HCT116 (cell line): ENCODE results near the gene ACACB. TPM values are rescaled to one million over a fixed set of nuclear protein-coding genes. Genes with fewer than 3 reads are reported as not detected.

Source experiments
- ATAC-seq: fragments of 200-7000 bp; cut with Tn5 transposase; 2 replicates; pipeline ENCODE4 v1.9.1; 2020; ENCODE audit warnings: mild to moderate bottlenecking, moderate library complexity
- BruUV-seq: library from RNA; stranded (reverse); fragments of 400-500 nt; replicated peaks from 2 replicates; lab custom pipeline; 2021; lab: Mats Ljungman, UMichigan
- CTCF ChIA-PET: fragments of 300-600 bp; sonication (Branson Sonifier 250); formaldehyde crosslinking; loops from one replicate; lab custom pipeline; 2021; ENCODE audit warnings: antibody characterized with exemption; lab: Charles Lee
- POLR2A ChIA-PET: fragments of 300-600, 350-600 bp; sonication (Branson Sonifier 250); formaldehyde crosslinking; loops from one replicate; lab custom pipeline; 2021; ENCODE audit warnings: antibody characterized with exemption; lab: Charles Lee
- RAD21 ChIA-PET, 2 experiments: fragments of 300-600 bp; sonication (Branson Sonifier 250); formaldehyde crosslinking; loops; one replicate each; lab custom pipeline; 2023; ENCODE audit warnings: low total read pairs in 2 of 2; ENCODE audit not compliant: uncharacterized antibody in 2 of 2, unreplicated experiment in 2 of 2, low non-redundant PET in 1 of 2; lab: Charles Lee
- DNase-seq: peaks from one replicate; pipeline ENCODE4 v3.0.0-alpha.2; 2010; ENCODE audit warnings: low read depth, low spot score
- H2AFZ ChIP-seq: fragments of 200-600 bp; shearing (Covaris generic), sonication (generic); 2 replicates; pipeline ENCODE4 v1.6.1; 2017; ENCODE audit warnings: low read depth, mixed run types, mixed read lengths, antibody characterized with exemption, low read length; ENCODE audit not compliant: poor library complexity, severe bottlenecking
- H3K27ac ChIP-seq: 2 replicates; pipeline ENCODE4 v1.5.1; 2012; ENCODE audit warnings: low read depth, low read length
- H3K27me3 ChIP-seq: fragments of 200-600 bp; sonication (generic); 2 replicates; pipeline ENCODE4 v1.6.1; 2016; ENCODE audit warnings: mixed run types, low read length, mixed read lengths; ENCODE audit not compliant: insufficient read depth
- H3K36me3 ChIP-seq, 2 experiments: fragments of 200-500 bp in 1 of 2; fragments of 200-600 bp in 1 of 2; sonication (Bioruptor generic) in 1 of 2; sonication (generic) in 1 of 2; 2 replicates each; pipeline versions ENCODE4 v1.5.1 to v1.6.1; 2014 to 2016; ENCODE audit warnings: low read length in 2 of 2, inconsistent platforms in 1 of 2, mixed read lengths in 1 of 2, mixed run types in 1 of 2; ENCODE audit not compliant: insufficient read depth in 2 of 2, control insufficient read depth in 1 of 2
- H3K4me1 ChIP-seq, 2 experiments: fragments of 200-600 bp in 1 of 2; sonication (generic) in 1 of 2; 2 replicates each; pipeline versions ENCODE4 v1.5.1 to v1.6.1; 2012 to 2017; ENCODE audit warnings: low read length in 2 of 2, inconsistent platforms in 1 of 2, mild to moderate bottlenecking in 1 of 2, mixed read lengths in 1 of 2, mixed run types in 1 of 2, moderate library complexity in 1 of 2; ENCODE audit not compliant: insufficient read depth in 2 of 2, control insufficient read depth in 1 of 2
- H3K4me2 ChIP-seq: fragments of 200-600 bp; sonication (generic); 2 replicates; pipeline ENCODE4 v1.6.1; 2017; ENCODE audit warnings: mixed run types, low read length, mixed read lengths
- H3K4me3 ChIP-seq, 2 experiments: fragments of 200-600 bp in 1 of 2; sonication (generic) in 1 of 2; replicated peaks in 1 of 2; 2 replicates each; pipeline ENCODE4 v1.5.1; 2011 to 2016; ENCODE audit warnings: low read length in 2 of 2, control low read depth in 1 of 2, low read depth in 1 of 2, mild to moderate bottlenecking in 1 of 2, mixed read lengths in 1 of 2, mixed run types in 1 of 2
- H3K79me2 ChIP-seq: fragments of 200-600 bp; sonication (generic); 2 replicates; pipeline ENCODE4 v1.6.1; 2017; ENCODE audit warnings: mild to moderate bottlenecking, mixed run types, low read length, moderate library complexity, mixed read lengths; ENCODE audit not compliant: insufficient read depth
- H3K9ac ChIP-seq: fragments of 200-600 bp; sonication (generic); 2 replicates; pipeline ENCODE4 v1.6.1; 2016; ENCODE audit warnings: low read length, mixed read lengths
- H3K9me2 ChIP-seq: fragments of 200-600 bp; sonication (generic), shearing (Covaris generic); 2 replicates; pipeline ENCODE4 v1.6.1; 2017; ENCODE audit warnings: mixed run types, mild to moderate bottlenecking, moderate library complexity; ENCODE audit not compliant: insufficient read depth
- H3K9me3 ChIP-seq, 2 experiments: fragments of 200-500 bp in 1 of 2; fragments of 200-600 bp in 1 of 2; sonication (Bioruptor generic) in 1 of 2; sonication (generic) in 1 of 2; 2 replicates each; pipeline ENCODE4 v1.6.1; 2014 to 2017; ENCODE audit warnings: low read length in 2 of 2, mixed read lengths in 2 of 2, inconsistent platforms in 1 of 2, low read depth in 1 of 2, mild to moderate bottlenecking in 1 of 2, mixed run types in 1 of 2, moderate library complexity in 1 of 2; ENCODE audit not compliant: control insufficient read depth in 1 of 2, insufficient read depth in 1 of 2
- H4K20me1 ChIP-seq: fragments of 200-600 bp; sonication (generic), shearing (Covaris generic); 2 replicates; pipeline ENCODE4 v1.6.1; 2017; ENCODE audit warnings: mixed run types, mild to moderate bottlenecking, moderate library complexity; ENCODE audit not compliant: insufficient read depth
- ATF3 ChIP-seq: IDR thresholded peaks from 2 replicates; pipeline ENCODE4 v1.6.1; 2012
- CEBPB ChIP-seq: IDR thresholded peaks from 2 replicates; pipeline ENCODE4 v1.6.1; 2012; ENCODE audit warnings: low read depth
- JUND ChIP-seq: IDR thresholded peaks from 2 replicates; pipeline ENCODE4 v1.6.1; 2012
- SP1 ChIP-seq: IDR thresholded peaks from 2 replicates; pipeline ENCODE4 v1.6.1; 2012; ENCODE audit warnings: low read depth
- SRF ChIP-seq: IDR thresholded peaks from 2 replicates; pipeline ENCODE4 v1.6.1; 2012; ENCODE audit warnings: low read depth
- TCF7L2 ChIP-seq: IDR thresholded peaks from 2 replicates; pipeline ENCODE4 v1.7.0; 2011; ENCODE audit warnings: borderline replicate concordance, inconsistent platforms; ENCODE audit not compliant: insufficient read depth, insufficient read length; ENCODE audit errors: extremely low read depth
- YY1 ChIP-seq: IDR thresholded peaks from 2 replicates; pipeline ENCODE4 v1.6.1; 2011; ENCODE audit warnings: low read length, low read depth, moderate library complexity, mild to moderate bottlenecking; ENCODE audit not compliant: insufficient replicate concordance; ENCODE audit errors: extremely low read depth
- ZBTB33 ChIP-seq: IDR thresholded peaks from 2 replicates; pipeline ENCODE4 v1.6.1; 2011; ENCODE audit warnings: mild to moderate bottlenecking, low read length, moderate library complexity; ENCODE audit not compliant: insufficient replicate concordance; ENCODE audit errors: extremely low read depth
- ZFX ChIP-seq: fragments of 450-650 bp; IDR thresholded peaks from 2 replicates; pipeline ENCODE4 v1.6.1; 2017
- intact Hi-C: fragments of 100-400 bp; cut with micrococcal nuclease; formaldehyde crosslinking; loops from 2 replicates; pipeline ENCODE4 v1.10.0; 2022
- total RNA-seq: library from RNA; stranded (reverse); gene quantifications from one replicate; pipeline ENCODE4 v1.2.1, GENCODE V29; 2021; ENCODE audit not compliant: unreplicated experiment
- TF ChIP-seq, protein P1 (sequence below): IDR thresholded peaks from 2 replicates; pipeline ENCODE4 v1.6.1; 2012; ENCODE audit warnings: low read depth

Gene ACACB
- total RNA-seq, 1 experiment from 2014 or later, result 11.1 TPM

DNA sequence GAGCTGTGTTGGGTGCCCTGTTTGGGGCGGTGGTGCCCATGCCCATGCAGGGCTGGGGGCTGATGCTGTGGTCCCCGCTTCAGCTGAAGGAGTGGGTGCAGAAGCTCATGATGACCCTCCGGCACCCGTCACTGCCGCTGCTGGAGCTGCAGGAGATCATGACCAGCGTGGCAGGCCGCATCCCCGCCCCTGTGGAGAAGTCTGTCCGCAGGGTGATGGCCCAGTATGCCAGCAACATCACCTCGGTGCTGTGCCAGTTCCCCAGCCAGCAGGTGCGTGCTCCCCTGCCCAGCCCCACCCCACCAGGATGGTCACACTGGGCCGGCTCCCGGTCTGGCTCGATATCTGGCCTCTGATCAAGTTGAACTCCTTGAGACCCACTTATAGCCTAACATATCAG is 92.7 kb downstream of the ACACB start:
- RAD21 ChIA-PET, result no interaction called here
- H3K79me2 ChIP-seq, result no peaks in the 10 kb centered on the region

More for the DNA sequence above, 92.7 kb downstream of the ACACB start:
- no peak overlapping the region for H3K27ac ChIP-seq
- no peaks in the 10 kb centered on the region for H3K36me3 ChIP-seq
- no peaks in the 10 kb centered on the region for H3K4me1 ChIP-seq
- H4K20me1 ChIP-seq, result no peaks in the 10 kb centered on the region
- intact Hi-C loops, result no loop called here
- CTCF ChIA-PET, result no interaction called here
- H3K4me3 ChIP-seq, result no peak overlapping the region
- BruUV-seq, result no TSS peak
- POLR2A ChIA-PET, result no interaction called here
- H3K9me2 ChIP-seq, result no peaks in the 10 kb centered on the region
- DNase-seq (no peak), ATAC-seq (no peak)
- no peak overlapping the region for H3K9ac ChIP-seq
- no peak overlapping the region for H3K4me2 ChIP-seq
- no peaks in the 10 kb centered on the region for H3K27me3 ChIP-seq
- H2AFZ ChIP-seq, result no peak overlapping the region
- H3K9me3 ChIP-seq, result no peaks in the 10 kb centered on the region
- TF ChIP-seq TCF7L2 (no peak), ZFX (no peak), YY1 (no peak), ZBTB33 (no peak), CEBPB (no peak), JUND (no peak), ATF3 (no peak), SRF (no peak), SP1 (no peak)
- TF ChIP-seq, protein P1, sequence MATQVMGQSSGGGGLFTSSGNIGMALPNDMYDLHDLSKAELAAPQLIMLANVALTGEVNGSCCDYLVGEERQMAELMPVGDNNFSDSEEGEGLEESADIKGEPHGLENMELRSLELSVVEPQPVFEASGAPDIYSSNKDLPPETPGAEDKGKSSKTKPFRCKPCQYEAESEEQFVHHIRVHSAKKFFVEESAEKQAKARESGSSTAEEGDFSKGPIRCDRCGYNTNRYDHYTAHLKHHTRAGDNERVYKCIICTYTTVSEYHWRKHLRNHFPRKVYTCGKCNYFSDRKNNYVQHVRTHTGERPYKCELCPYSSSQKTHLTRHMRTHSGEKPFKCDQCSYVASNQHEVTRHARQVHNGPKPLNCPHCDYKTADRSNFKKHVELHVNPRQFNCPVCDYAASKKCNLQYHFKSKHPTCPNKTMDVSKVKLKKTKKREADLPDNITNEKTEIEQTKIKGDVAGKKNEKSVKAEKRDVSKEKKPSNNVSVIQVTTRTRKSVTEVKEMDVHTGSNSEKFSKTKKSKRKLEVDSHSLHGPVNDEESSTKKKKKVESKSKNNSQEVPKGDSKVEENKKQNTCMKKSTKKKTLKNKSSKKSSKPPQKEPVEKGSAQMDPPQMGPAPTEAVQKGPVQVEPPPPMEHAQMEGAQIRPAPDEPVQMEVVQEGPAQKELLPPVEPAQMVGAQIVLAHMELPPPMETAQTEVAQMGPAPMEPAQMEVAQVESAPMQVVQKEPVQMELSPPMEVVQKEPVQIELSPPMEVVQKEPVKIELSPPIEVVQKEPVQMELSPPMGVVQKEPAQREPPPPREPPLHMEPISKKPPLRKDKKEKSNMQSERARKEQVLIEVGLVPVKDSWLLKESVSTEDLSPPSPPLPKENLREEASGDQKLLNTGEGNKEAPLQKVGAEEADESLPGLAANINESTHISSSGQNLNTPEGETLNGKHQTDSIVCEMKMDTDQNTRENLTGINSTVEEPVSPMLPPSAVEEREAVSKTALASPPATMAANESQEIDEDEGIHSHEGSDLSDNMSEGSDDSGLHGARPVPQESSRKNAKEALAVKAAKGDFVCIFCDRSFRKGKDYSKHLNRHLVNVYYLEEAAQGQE, result no peak
